H1 (cell line): Measurements from ENCODE around the gene ISG20L2. TPM values are rescaled to one million over a fixed set of nuclear protein-coding genes. Genes with fewer than 3 reads are reported as not detected.

ENCODE experiments used
- CBX5 ChIP-seq: fragments of 300-800, 300-1000 bp; sonication (generic); IDR thresholded peaks from 2 replicates; pipeline ENCODE4 v1.7.1; 2016; ENCODE audit warnings: antibody characterized with exemption, low read length, low read depth
- CEBPB ChIP-seq: IDR thresholded peaks from 2 replicates; pipeline ENCODE4 v1.6.1; 2012; ENCODE audit warnings: low read depth, low read length
- MAX ChIP-seq: IDR thresholded peaks from 2 replicates; pipeline ENCODE4 v1.6.1; 2012; ENCODE audit warnings: inconsistent platforms
- PHF8 ChIP-seq: fragments of 200-600 bp; sonication (generic); conservative IDR thresholded peaks from 2 replicates; pipeline ENCODE4 v1.7.1; 2012; ENCODE audit warnings: low read depth, mild to moderate bottlenecking, inconsistent platforms, low read length, moderate library complexity
- TCF12 ChIP-seq: IDR thresholded peaks from 2 replicates; pipeline ENCODE4 v1.6.1; 2011; ENCODE audit warnings: low read depth, mild to moderate bottlenecking, low read length
- polyA plus RNA-seq, 7 experiments: library from polyadenylated mRNA; depleted of rRNA in 3 of 7; stranded (reverse) in 5 of 7; unstranded in 2 of 7; fragments of >200 nt in 5 of 7; fragments of 200-250 nt in 2 of 7; gene quantifications; 1 replicate in 5 of 7; 2 replicates in 1 of 7; 4 replicates in 1 of 7; pipeline versions ENCODE4 v1.2.1 to v1.2.3, GENCODE V29; 2011 to 2013; ENCODE audit warnings: missing spikeins in 2 of 7, mixed read lengths in 2 of 7
- total RNA-seq: library from RNA; stranded (reverse); fragmentation: NEBNext Ultra II Directional; extraction: Animal tissue kit (Norgen Biotek cat#: 25700); gene quantifications from 2 replicates; pipeline ENCODE4 v1.2.1, GENCODE V29; 2021

The ISG20L2 gene
- total and polyA plus RNA-seq, 2 of the 8 experiments (the other 6 are each of a cell fraction or from before 2014, with no cell fraction given), result 47.5 to 53.0 TPM

- TF ChIP-seq CBX5, result no peak
- no peak for TF ChIP-seq CEBPB
- TF ChIP-seq TCF12, result no peak
- no peak for TF ChIP-seq MAX
- TF ChIP-seq PHF8, result no peak
- TF ChIP-seq, all 59 proteins: peak for 0
Observed at GRCh38 chr1:156738916-156739315, 10.3 kb upstream of the ISG20L2 start (continued).
